Sigmoid colon (tissue), 7 donors: ENCODE results near the gene LFNG. TPM values are rescaled to one million over a fixed set of nuclear protein-coding genes. Genes with fewer than 3 reads are reported as not detected.

Source experiments
- DNase-seq: peaks from one replicate; pipeline ENCODE4 v3.0.0-alpha.2; 2019
- H3K27ac ChIP-seq, 4 donors: fragments of 200-600 bp; sonication (generic); one replicate each; pipeline ENCODE4 v1.5.1; 2016 to 2019; ENCODE audit warnings: mild to moderate bottlenecking in 1 of 4
- H3K27me3 ChIP-seq, 3 donors: fragments of 200-600 bp; sonication (generic); one replicate each; pipeline ENCODE4 v1.5.1; 2019; ENCODE audit warnings: mild to moderate bottlenecking in 1 of 3
- H3K36me3 ChIP-seq, 4 donors: fragments of 200-600 bp; sonication (generic); one replicate each; pipeline ENCODE4 v1.5.1; 2016 to 2019
- H3K4me1 ChIP-seq, 4 donors: fragments of 200-600 bp; sonication (generic); one replicate each; pipeline ENCODE4 v1.5.1; 2017 to 2019
- H3K4me3 ChIP-seq, 4 donors: fragments of 200-600 bp; sonication (generic); one replicate each; pipeline ENCODE4 v1.5.1; 2017 to 2019; ENCODE audit warnings: mild to moderate bottlenecking in 2 of 4, moderate library complexity in 1 of 4
- H3K9me3 ChIP-seq, 4 donors: fragments of 200-600 bp in 3 of 4; sonication (generic) in 3 of 4; one replicate each; pipeline versions ENCODE4 v1.5.1 to v1.6.1; 2013 to 2019
- CTCF ChIP-seq, 4 experiments: fragments of 450-650 bp in 3 of 4; fragments of 200-600 bp in 1 of 4; IDR thresholded peaks; one replicate each; pipeline ENCODE4 v1.5.1; 2016 to 2019; ENCODE audit warnings: antibody characterized with exemption in 4 of 4, mild to moderate bottlenecking in 3 of 4, moderate library complexity in 2 of 4
- EP300 ChIP-seq, 4 donors: sonication (generic); formaldehyde crosslinking; IDR thresholded peaks; one replicate each; pipeline ENCODE4 v1.6.1; 2017; ENCODE audit warnings: antibody characterized with exemption in 4 of 4
- POLR2A ChIP-seq, 2 donors: fragments of 450-650 bp; IDR thresholded peaks; one replicate each; pipeline ENCODE4 v1.6.1; 2016; ENCODE audit warnings: antibody characterized with exemption in 2 of 2, mild to moderate bottlenecking in 2 of 2, moderate library complexity in 2 of 2
- POLR2AphosphoS5 ChIP-seq, 4 donors: sonication (generic); formaldehyde crosslinking; IDR thresholded peaks; one replicate each; pipeline ENCODE4 v1.6.1; 2017; ENCODE audit warnings: antibody characterized with exemption in 4 of 4
- WGBS, 2 donors: extraction: QIAGEN DNeasy Blood & Tissue Kit; methylation state at CpG; one replicate each; pipeline ENCODE4 v1.1.7; 2013; 5-methylcytosine and 5-hydroxymethylcytosine counted together
- intact Hi-C: fragments of 100-400 bp; cut with DNase I; formaldehyde crosslinking; loops from one replicate; pipeline ENCODE4 v1.15.1; 2023
- polyA plus RNA-seq, 3 donors: library from polyadenylated mRNA; stranded (reverse); fragments of 200-250 nt; gene quantifications; one replicate each; pipeline ENCODE4 v1.2.3, GENCODE V29; 2013
- total RNA-seq, 4 donors: library from RNA; depleted of rRNA; stranded (reverse); fragments of >200 nt; gene quantifications; one replicate each; pipeline ENCODE4 v1.1.0, GENCODE V29; 2016
- donor health status: healthy with polysubstance abuse.
- donor health status: Bipolar disorder and iron deficiency.
- donor health status: healthy.

The LFNG gene
- total and polyA plus RNA-seq, 7 donors = 1.8 to 34.5 (median 5.8) TPM

- no peaks in the 10 kb centered on the region for H3K9me3 ChIP-seq
- H3K36me3 ChIP-seq = peaks cover 4 to 95% (median 42%) of the 10 kb centered on the region in 4 donors
- no peaks in the 10 kb centered on the region for H3K4me1 ChIP-seq
- no peak overlapping the region for H3K4me3 ChIP-seq
- no peaks in the 10 kb centered on the region for H3K27me3 ChIP-seq
- WGBS, 2 donors = 94 to 97% methylated on average over 20 of the region's 20 CpGs
- no peak for TF ChIP-seq EP300 (IDR thresholded peaks at IDR 0.05)
- no peak for TF ChIP-seq POLR2AphosphoS5 (IDR thresholded peaks at IDR 0.05)
- TF ChIP-seq CTCF (IDR thresholded peaks at IDR 0.05) = no peak
- no peak for TF ChIP-seq POLR2A (IDR thresholded peaks at IDR 0.05)
- H3K27ac ChIP-seq = no peak overlapping the region
- intact Hi-C loops = no loop called here
- DNase-seq = peak; percentile 64
Measured at GRCh38 chr7:2545746-2546425, 26.3 kb downstream of the LFNG start.

DNA sequence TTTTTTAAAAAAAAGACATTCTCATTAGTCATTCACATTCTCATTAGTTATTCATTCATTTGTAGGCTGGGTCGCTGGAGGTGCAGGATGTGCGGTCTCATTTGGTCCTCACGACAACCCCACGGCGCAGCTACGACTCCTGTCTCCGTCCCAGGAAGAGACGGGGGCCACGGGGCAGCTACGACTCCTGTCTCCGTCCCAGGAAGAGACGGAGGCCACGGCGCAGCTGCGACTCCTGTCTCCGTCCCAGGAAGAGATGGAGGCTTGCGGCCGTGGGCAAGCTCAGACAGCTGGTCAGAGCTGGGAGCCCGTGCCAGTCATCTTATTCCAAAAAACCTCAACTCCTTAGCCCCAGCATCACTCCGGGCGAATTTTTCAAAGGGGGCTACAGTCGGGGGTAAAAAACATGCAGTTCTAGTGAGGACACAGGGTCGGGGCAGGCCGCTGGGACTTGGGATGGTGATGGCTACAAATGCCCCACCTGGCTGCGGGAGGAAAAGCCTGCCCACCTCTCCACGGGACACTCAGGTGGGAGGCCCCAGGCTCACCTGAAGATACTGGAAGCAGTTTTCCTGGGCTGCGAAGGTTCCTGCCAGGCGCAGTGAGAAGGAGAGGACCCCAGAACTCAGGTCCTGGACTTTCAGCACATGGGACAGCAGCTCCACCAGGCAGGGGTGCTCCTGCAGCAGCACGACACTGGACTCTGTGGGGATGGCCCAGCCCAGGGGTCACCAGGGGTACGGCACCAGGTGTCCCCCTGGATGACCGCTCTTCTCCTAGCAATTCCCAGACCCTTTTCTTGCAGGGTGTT lies 27.4 kb downstream of the LFNG start:
- H3K36me3 ChIP-seq = peaks cover 4 to 84% (median 35%) of the 10 kb centered on the region in 4 donors
- intact Hi-C loops = no loop called here
- no peak for TF ChIP-seq CTCF (IDR thresholded peaks at IDR 0.05)
- TF ChIP-seq POLR2A (IDR thresholded peaks at IDR 0.05) = no peak
- no peak for TF ChIP-seq POLR2AphosphoS5 (IDR thresholded peaks at IDR 0.05)
- TF ChIP-seq EP300 (IDR thresholded peaks at IDR 0.05) = no peak
- H3K4me3 ChIP-seq = no peak overlapping the region
- no peaks in the 10 kb centered on the region for H3K27me3 ChIP-seq
- DNase-seq = peak; percentile 48
- H3K4me1 ChIP-seq = no peaks in the 10 kb centered on the region
- H3K27ac ChIP-seq = no peak overlapping the region
- no peaks in the 10 kb centered on the region for H3K9me3 ChIP-seq
- WGBS, 2 donors = 91 to 92% methylated on average over 31 of the region's 31 CpGs

DNA sequence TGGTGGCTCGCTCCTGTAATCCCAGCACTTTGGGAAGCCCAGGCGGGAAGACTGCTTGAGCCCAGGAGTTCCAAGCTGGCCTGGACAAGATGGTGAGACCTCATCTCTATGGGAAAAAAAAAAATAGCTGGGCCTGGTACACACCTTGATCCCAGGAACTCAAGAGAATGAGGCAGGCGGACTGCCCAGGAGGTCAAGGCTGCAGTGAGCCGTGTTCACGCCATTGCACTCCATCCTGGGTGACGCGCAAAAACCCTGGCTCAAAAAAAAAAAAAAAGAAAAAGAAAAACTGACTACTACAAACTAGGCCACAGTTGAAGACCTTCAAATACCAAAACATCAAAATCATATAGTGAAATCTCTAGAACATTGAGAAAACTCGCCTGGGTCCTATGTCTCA lies 31.8 kb downstream of the LFNG start:
- peak; percentile 29 for DNase-seq
- no peak for TF ChIP-seq EP300 (IDR thresholded peaks at IDR 0.05)
- no peak for TF ChIP-seq CTCF (IDR thresholded peaks at IDR 0.05)
- no peak for TF ChIP-seq POLR2A (IDR thresholded peaks at IDR 0.05)
- TF ChIP-seq POLR2AphosphoS5 (IDR thresholded peaks at IDR 0.05) = no peak

GRCh38 chr7:2553108-2553507 lies 33.5 kb downstream of the LFNG start:
- Histone ChIP-seq H3K4me1 (peaks cover 0 to 35% (median 30%) of the 10 kb centered on the region in 4 donors), H3K9me3 (no peaks in the 10 kb centered on the region), H3K27ac (no peak overlapping the region), H3K27me3 (no peaks in the 10 kb centered on the region), H3K4me3 (no peak overlapping the region), H3K36me3 (peaks cover 0 to 34% (median 5%) of the 10 kb centered on the region in 4 donors)
- TF ChIP-seq CTCF (IDR thresholded peaks at IDR 0.05) = no peak
- no peak for TF ChIP-seq POLR2A (IDR thresholded peaks at IDR 0.05)
- TF ChIP-seq POLR2AphosphoS5 (IDR thresholded peaks at IDR 0.05) = no peak
- 95 to 96% methylated on average over 10 of the region's 10 CpGs for WGBS, 2 donors
- peak; percentile 50 for DNase-seq
- intact Hi-C loops = no loop called here

More for the DNA sequence above, 31.8 kb downstream of the LFNG start:
- Histone ChIP-seq H3K36me3 (peaks cover 4 to 50% (median 8%) of the 10 kb centered on the region in 4 donors), H3K4me1 (peaks cover 0 to 32% (median 29%) of the 10 kb centered on the region in 4 donors), H3K9me3 (no peaks in the 10 kb centered on the region), H3K27ac (no peak overlapping the region), H3K4me3 (no peak overlapping the region), H3K27me3 (no peaks in the 10 kb centered on the region)
- intact Hi-C loops = no loop called here
- 97% methylated on average over 8 of the region's 8 CpGs for WGBS, 2 donors
